T47D (cell line): ENCODE results near the gene RAB40C.
A peak's percentile ranks its signal among the peaks of the same experiment; 100 is the strongest.

Source experiments
- DNase-seq, 2 experiments: peaks; one replicate each; pipeline versions ENCODE4 v3.0.0 to v3.0.0-alpha.2; 2011 to 2012; ENCODE audit warnings: low read depth in 1 of 2, low spot score in 1 of 2
- JUND ChIP-seq: IDR thresholded peaks from 2 replicates; pipeline ENCODE4 v1.6.1; 2012; ENCODE audit warnings: low read depth
- in situ Hi-C: cut with HindIII; loops from 2 replicates; pipeline ENCODE4 v1.10.0; 2016; ENCODE audit warnings: low sequenced_read_pairs, low pct_unique_long_range_greater_than_20kb

Gene RAB40C

DNA sequence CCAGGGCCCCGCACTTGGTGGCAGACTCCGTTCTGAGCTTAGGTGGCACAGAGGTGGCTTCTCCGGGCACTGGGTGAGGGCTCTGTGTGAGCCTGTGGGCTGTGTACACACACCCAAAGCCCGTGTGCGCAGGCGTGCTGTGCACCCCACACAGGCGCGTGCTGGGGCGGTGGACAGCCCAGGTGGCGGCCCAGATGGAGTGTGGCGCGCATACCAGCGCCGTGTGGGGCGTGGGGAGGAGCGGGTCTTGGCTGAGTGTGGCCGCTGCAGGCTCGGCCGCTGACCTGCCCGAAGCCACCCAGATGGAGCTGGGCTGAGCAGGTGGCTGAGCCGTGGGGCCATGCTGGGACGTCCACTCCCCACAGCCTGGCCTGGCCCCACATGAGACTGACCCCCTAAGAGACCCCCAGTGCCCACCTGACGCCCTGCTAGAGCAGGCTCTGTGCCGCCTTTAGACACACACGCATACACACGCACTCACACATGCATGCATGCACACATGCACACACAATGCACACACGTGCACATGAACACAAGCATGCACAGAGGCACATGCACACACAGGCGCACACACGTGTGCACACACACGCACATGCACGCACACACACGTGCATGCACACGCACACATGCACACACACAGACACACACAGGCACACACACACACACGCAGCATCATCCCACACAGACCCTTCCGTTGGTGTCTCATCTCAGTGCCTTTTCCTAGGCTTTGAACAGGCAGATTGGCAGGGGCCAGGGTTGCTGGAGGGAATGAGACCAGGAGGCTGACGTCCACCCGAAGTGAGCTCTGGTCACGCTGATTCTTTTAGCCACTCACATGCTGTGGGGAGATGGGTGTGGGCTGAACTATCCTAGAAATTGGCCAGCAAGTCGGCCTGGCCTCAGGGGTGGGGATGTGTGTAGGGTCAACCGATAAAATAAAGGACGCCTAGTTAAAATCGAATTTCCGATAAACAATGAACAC lies 27.6 kb upstream of the RAB40C start:
- in situ Hi-C loops, result no loop called here

GRCh38 chr16:563072-563644 lies 26.7 kb upstream of the RAB40C start:
- no peak for TF ChIP-seq JUND
- no peak for DNase-seq
- in situ Hi-C loops, result no loop called here

More for the DNA sequence above, 27.6 kb upstream of the RAB40C start:
- no peak for DNase-seq
- no peak for TF ChIP-seq JUND

- in situ Hi-C loops, result no loop called here
- DNase-seq, result no peak
- no peak for TF ChIP-seq JUND
Measured at GRCh38 chr16:564690-565418, 25.0 kb upstream of the RAB40C start.

DNA sequence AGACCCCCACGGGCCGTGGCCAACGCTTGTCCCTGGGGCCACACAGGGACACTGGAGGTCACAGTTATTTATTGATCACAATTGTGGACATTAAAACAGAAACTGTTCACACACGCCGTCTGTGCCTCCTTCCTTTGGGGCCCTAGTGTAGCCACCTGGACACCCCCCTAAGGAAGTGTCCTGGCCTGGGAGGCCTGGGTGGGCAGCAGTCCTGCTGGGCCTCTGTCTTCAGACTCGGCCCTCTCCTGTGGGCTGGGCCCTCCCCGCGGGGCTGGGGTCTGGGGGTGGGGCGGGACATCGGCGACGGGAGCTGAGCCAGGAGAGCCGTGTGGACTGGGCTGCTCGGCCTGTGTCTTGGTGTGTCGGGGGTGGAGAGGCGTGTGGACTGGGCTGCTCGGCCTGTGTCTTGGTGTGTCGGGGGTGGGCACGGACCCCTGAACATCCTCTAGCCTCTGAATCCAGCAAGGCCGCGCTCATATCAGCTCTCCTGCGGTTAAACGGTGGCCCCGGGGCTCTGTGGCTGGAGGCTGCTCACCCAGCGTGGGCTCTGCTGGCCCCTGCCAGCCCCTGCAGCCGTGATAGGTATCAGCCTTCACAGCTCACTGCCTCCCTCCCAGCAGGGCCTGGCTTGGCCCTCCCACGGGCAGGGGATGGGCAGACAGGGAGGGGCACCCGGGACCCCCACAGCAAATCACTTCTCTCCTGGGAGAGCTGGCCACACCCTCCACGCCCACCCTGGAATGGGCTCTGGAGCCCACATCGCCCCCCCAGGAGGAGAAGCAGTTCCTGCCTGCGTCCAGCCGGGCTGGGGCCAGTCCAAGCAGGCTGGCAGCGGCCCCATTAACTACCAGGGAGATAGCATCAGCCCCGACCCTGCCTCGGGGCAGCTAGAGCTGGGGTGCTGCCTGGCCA lies 24.2 kb upstream of the RAB40C start:
- peak; percentile 56 to 85 for DNase-seq
- TF ChIP-seq JUND, result no peak
- in situ Hi-C loops, result no loop called here

DNA sequence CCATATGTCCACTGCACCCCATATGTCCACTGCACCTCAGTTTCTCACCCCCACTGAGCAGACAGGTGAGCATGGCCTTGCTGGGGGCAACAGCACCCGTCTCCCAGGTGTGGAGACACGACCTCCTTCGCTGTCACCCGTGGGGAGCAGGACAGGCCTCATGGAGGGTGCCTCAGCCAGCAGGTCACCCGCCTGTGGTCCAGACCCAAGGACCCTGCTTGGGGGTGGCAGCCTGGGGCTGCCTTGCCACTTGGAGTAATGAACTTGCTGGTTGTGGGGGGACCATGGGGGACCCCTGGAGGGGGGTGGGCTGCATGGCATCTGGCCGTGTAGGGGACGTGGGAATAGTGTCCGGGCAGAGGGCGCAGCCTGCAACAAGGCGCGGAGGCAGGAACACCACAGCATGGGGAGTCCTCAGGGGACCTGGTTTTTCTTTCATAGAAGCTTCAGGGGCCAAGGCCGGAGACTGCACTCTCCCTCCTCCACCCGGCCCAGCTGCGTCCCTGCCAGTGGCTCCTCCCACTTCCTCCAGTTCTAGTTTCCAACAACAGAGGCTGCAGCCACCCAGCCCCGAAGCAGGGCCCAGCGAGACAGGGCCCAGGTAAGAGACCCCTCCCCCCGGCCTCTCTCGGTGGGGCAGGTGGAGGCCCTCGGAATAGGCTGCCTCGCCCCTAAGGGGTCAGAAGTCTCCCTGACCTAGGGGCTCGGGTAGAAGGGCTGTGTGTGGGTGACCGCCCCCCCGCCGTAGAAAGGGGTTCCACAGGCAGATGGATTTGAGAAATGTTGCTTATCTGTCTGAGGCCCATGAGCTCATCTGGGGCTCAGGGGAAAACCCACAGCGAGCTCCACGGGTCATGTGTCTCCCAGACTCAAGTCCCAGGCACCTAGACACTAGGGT lies 23.1 kb upstream of the RAB40C start, which contains the start of gene NHLRC4:
NHLRC4 (plus strand) TSS at position 531 of the 898 bp plus-strand sequence. CDS start 1,043 bp downstream, outside the sequence.
- in situ Hi-C loops, result no loop called here
- no peak for TF ChIP-seq JUND
- DNase-seq, result peak; percentile 69 to 89

DNA sequence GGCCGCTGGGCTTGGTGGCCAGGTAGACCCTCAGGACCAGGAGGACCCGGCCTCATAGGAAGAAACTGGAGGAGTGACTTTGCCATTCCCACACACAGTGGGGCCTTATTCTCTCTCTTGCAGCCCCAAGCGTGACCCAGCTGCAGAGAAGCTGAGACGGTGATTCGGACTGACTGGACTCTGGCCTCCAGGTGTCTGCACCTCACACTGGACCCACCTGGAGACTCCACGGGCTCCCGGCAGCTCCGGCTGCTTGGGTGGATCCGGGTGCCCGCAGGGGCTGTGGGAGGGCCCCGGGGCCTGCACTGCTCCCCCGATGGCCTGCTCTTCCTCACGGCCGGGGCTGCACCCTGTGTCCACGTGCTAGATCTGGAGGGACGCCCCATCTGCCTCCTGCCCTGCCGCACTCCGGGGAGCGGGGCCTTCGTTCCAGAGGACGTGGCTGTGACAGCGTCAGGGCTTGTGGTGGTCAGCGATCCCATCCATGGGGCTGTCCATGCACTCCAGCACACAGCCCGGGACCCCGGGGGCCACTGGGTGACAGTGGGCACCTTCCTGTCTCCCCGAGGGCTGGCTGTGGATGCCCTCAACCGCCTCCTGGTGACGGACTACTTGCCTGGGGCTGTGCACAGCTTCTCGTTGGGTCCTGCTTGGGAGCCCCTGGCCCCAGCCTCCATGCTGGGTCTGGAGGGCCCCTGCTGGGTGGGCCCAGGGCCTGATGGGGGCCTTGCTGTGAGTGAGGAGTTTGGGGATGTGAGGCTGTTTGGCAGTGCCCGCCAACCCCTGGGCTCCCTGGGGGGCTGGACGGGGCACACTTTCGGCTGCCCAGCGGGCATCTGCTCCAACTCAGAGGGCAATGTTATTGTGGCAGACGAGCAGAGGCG lies 22.3 kb upstream of the RAB40C start:
- TF ChIP-seq JUND, result no peak
- in situ Hi-C loops, result no loop called here
- no peak for DNase-seq

- TF ChIP-seq JUND, result no peak
- in situ Hi-C loops, result no loop called here
- DNase-seq, result no peak
Measured at GRCh38 chr16:568401-569258, 21.2 kb upstream of the RAB40C start.

DNA sequence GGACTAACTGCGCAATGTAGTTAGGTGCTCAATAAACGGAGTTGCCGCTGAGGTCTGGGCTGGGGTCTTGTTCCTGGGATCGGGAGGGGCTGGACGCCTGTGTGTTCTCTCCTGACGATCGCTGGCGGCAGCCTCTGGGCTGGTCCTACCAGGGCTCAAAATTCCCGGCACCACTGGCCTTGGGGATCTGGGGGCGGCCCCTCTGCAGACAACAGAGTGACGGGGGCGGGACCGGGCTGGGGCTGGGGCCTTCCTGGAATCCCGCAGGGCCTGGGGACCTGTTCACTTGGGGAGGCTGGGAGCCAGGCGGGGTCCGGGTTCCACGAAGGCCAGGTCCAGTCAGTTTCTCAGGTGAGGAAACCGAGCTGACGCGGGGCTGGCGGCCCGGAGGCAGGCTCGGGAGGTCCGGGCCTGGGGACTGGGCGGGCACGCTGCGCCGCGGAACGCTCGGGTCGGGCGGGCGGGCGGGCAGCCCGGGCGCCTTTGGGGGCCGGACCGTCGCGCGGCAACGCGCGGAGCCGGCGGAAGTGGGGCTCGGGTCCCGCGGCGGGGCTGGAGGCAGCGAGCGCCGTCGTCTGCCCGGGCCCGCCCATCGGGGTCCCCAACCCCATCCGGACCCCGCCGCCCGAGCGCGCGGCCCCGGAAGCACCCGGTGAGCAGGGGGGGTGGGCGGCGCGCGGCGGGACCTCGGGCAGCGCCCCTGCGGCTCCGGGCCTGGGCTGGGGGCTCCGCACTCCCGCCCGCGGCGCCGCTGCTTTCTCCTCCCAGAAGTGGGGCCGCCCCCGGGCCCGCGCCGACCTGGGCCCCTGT lies 20.2 kb upstream of the RAB40C start, which contains the start of gene PIGQ:
PIGQ (plus strand) TSS at position 524 of the 810 bp plus-strand sequence. CDS start 4,107 bp downstream, outside the sequence.
- peak; percentile 62 to 87 for DNase-seq
- TF ChIP-seq JUND, result no peak
- in situ Hi-C loops, result no loop called here
